ENCODE results near the gene OR4D1.
"Not testable (repeated sequence)": the region's sequence is repeated elsewhere in the genome, so short reads cannot be mapped to it uniquely, and the experiment has no call there.

OR4D1 gene

GRCh38 chr17:58147930-58148434, at the start of gene OR4D1:
OR4D1 (plus strand) TSS chr17:58148384; CDS start chr17:58155154, 6,770 bp downstream.
- Histone ChIP-seq H3K27me3 (ENCODE audit: control insufficient read depth in 1 of 2, insufficient read depth in 2 of 2, low read length in 2 of 2) (peaks cover 13 to 18% of the 10 kb centered on the region in 2 donors), H3K27ac (ENCODE audit: low read depth, low read length) (no peak within 1 kb of the TSS), H3K4me3 (ENCODE audit: low read depth in 1 of 2, low read length in 2 of 2) (no peak within 1 kb of the TSS), H3K9ac (ENCODE audit: low read depth in 1 of 2, low read length in 2 of 2) (no peak within 1 kb of the TSS), H3K4me1 (ENCODE audit: control insufficient read depth in 1 of 2, insufficient read depth in 2 of 2, low read length in 2 of 2) (no peaks in the 10 kb centered on the region), H3K36me3 (ENCODE audit: control insufficient read depth in 1 of 2, insufficient read depth in 2 of 2, low read length in 2 of 2) (no peaks in the 10 kb centered on the region), H3K9me3 (ENCODE audit: control insufficient read depth in 1 of 2, low read length in 2 of 2) (peaks cover 3 to 9% of the 10 kb centered on the region in 2 donors)

DNA sequence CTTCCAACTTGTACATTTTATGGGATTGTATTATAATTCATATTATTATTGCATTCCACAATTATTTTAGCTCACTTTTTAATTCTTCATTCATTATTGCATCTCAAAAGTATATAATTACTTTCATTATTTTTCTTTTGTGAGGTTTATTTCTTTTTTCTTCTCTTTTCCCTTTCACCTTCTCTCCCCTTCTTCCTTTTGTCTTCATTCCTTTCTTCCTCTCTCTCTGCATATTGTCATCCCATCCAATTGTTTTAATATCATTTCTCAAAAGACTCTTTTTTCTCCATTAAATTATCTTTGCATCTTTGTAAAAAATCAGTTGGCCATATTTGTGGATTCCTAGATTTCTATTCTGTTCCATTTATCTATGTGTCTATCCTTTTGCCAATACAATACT, 47.7 kb upstream of the OR4D1 start:
- Histone ChIP-seq H3K27me3 (ENCODE audit: control insufficient read depth in 1 of 2, insufficient read depth in 2 of 2, low read length in 2 of 2) (no peaks in the 10 kb centered on the region), H3K27ac (ENCODE audit: low read depth, low read length) (no peak overlapping the region), H3K36me3 (ENCODE audit: control insufficient read depth in 1 of 2, insufficient read depth in 2 of 2, low read length in 2 of 2) (no peaks in the 10 kb centered on the region), H3K9ac (ENCODE audit: low read depth in 1 of 2, low read length in 2 of 2) (no peak overlapping the region), H3K9me3 (ENCODE audit: control insufficient read depth in 1 of 2, low read length in 2 of 2) (no peaks in the 10 kb centered on the region), H3K4me3 (ENCODE audit: low read depth in 1 of 2, low read length in 2 of 2) (no peak overlapping the region), H3K4me1 (ENCODE audit: control insufficient read depth in 1 of 2, insufficient read depth in 2 of 2, low read length in 2 of 2) (no peaks in the 10 kb centered on the region)

- H3K4me1 ChIP-seq (ENCODE audit: control insufficient read depth in 1 of 2, insufficient read depth in 2 of 2, low read length in 2 of 2); H3K4me3 ChIP-seq (ENCODE audit: low read depth in 1 of 2, low read length in 2 of 2); H3K36me3 ChIP-seq (ENCODE audit: control insufficient read depth in 1 of 2, insufficient read depth in 2 of 2, low read length in 2 of 2); H3K9me3 ChIP-seq (ENCODE audit: control insufficient read depth in 1 of 2, low read length in 2 of 2); H3K9ac ChIP-seq (ENCODE audit: low read depth in 1 of 2, low read length in 2 of 2); H3K27me3 ChIP-seq (ENCODE audit: control insufficient read depth in 1 of 2, insufficient read depth in 2 of 2, low read length in 2 of 2); H3K27ac ChIP-seq (ENCODE audit: low read depth, low read length): not testable (repeated sequence)
These were observed 46.3 kb upstream of the OR4D1 start for GRCh38 chr17:58101898-58102297.

GRCh38 chr17:58105093-58105492, 43.1 kb upstream of the OR4D1 start:
- no peaks in the 10 kb centered on the region for H3K4me1 ChIP-seq (ENCODE audit: control insufficient read depth in 1 of 2, insufficient read depth in 2 of 2, low read length in 2 of 2)

DNA sequence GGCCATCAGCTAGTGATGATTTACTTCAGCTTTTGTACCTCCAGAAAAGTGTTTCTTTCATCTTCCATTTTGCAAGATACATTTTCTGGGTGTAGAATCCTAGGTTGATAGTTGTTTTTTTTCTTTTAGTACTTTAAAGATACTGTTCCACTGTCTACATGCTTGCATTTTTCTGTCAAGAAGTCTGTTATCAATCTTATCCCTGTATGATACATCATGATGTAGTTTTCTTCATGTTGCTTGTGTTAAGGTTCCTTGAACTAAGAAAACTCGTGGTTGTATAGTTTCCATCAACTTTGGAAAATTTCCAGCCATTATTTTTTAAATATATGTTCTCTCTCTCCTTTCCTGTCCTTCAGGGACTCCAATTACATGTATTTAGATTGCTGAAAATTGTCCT, 40.9 kb upstream of the OR4D1 start:
- H3K36me3 ChIP-seq (ENCODE audit: control insufficient read depth in 1 of 2, insufficient read depth in 2 of 2, low read length in 2 of 2), result no peaks in the 10 kb centered on the region
- H3K4me3 ChIP-seq (ENCODE audit: low read depth in 1 of 2, low read length in 2 of 2), result no peak overlapping the region
- H3K4me1 ChIP-seq (ENCODE audit: control insufficient read depth in 1 of 2, insufficient read depth in 2 of 2, low read length in 2 of 2), result no peaks in the 10 kb centered on the region
- no peaks in the 10 kb centered on the region for H3K9me3 ChIP-seq (ENCODE audit: control insufficient read depth in 1 of 2, low read length in 2 of 2)
- H3K27me3 ChIP-seq (ENCODE audit: control insufficient read depth in 1 of 2, insufficient read depth in 2 of 2, low read length in 2 of 2), result no peaks in the 10 kb centered on the region
- H3K9ac ChIP-seq (ENCODE audit: low read depth in 1 of 2, low read length in 2 of 2), result no peak overlapping the region
- H3K27ac ChIP-seq (ENCODE audit: low read depth, low read length), result no peak overlapping the region

More at GRCh38 chr17:58105093-58105492, 43.1 kb upstream of the OR4D1 start:
- Histone ChIP-seq H3K4me3 (ENCODE audit: low read depth in 1 of 2, low read length in 2 of 2) (no peak overlapping the region), H3K27ac (ENCODE audit: low read depth, low read length) (no peak overlapping the region), H3K9me3 (ENCODE audit: control insufficient read depth in 1 of 2, low read length in 2 of 2) (no peaks in the 10 kb centered on the region), H3K9ac (ENCODE audit: low read depth in 1 of 2, low read length in 2 of 2) (no peak overlapping the region), H3K36me3 (ENCODE audit: control insufficient read depth in 1 of 2, insufficient read depth in 2 of 2, low read length in 2 of 2) (no peaks in the 10 kb centered on the region), H3K27me3 (ENCODE audit: control insufficient read depth in 1 of 2, insufficient read depth in 2 of 2, low read length in 2 of 2) (no peaks in the 10 kb centered on the region)

DNA sequence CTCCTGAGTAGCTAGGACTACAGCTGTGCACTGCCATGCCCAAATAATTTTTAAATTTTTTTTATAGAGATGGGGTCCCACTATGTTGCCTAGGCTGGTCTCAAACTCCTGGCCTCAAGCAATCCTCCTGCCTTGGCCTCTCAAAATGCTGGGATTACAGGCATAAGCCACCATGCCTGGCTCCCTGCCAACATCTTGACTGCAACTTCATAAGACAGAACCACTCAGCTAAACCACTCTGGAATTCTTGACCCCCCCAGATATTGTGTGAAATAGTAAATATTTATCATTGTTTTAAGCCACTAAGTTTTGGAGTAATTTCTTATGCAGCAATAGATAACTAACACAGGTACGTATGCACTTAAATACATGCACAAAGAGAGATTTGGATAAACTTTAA, 39.0 kb upstream of the OR4D1 start:
- Histone ChIP-seq H3K36me3 (ENCODE audit: control insufficient read depth in 1 of 2, insufficient read depth in 2 of 2, low read length in 2 of 2) (no peaks in the 10 kb centered on the region), H3K9me3 (ENCODE audit: control insufficient read depth in 1 of 2, low read length in 2 of 2) (no peaks in the 10 kb centered on the region), H3K4me1 (ENCODE audit: control insufficient read depth in 1 of 2, insufficient read depth in 2 of 2, low read length in 2 of 2) (no peaks in the 10 kb centered on the region), H3K27me3 (ENCODE audit: control insufficient read depth in 1 of 2, insufficient read depth in 2 of 2, low read length in 2 of 2) (no peaks in the 10 kb centered on the region), H3K27ac (ENCODE audit: low read depth, low read length) (no peak overlapping the region), H3K4me3 (ENCODE audit: low read depth in 1 of 2, low read length in 2 of 2) (no peak overlapping the region), H3K9ac (ENCODE audit: low read depth in 1 of 2, low read length in 2 of 2) (no peak overlapping the region)

DNA sequence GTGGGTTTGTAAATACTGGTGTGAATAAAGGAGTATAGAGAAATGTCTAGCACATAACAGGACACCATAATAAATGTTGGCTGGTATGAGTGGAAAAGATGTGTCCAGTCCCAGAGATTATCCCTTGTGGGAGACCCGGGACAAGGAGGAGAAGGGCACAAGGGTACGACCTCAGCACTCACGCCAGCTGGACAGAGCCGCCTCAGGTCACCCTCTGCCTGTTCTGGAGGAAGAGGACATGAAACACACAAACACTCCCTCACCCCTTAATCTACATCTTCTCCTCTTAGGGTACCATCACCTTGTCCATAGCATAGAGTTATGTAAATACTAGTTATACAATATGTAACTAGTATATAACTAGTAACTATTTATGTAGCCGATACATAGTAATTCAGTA, 38.2 kb upstream of the OR4D1 start:
- Histone ChIP-seq H3K36me3 (ENCODE audit: control insufficient read depth in 1 of 2, insufficient read depth in 2 of 2, low read length in 2 of 2) (no peaks in the 10 kb centered on the region), H3K9me3 (ENCODE audit: control insufficient read depth in 1 of 2, low read length in 2 of 2) (no peaks in the 10 kb centered on the region), H3K27me3 (ENCODE audit: control insufficient read depth in 1 of 2, insufficient read depth in 2 of 2, low read length in 2 of 2) (no peaks in the 10 kb centered on the region), H3K27ac (ENCODE audit: low read depth, low read length) (no peak overlapping the region), H3K4me1 (ENCODE audit: control insufficient read depth in 1 of 2, insufficient read depth in 2 of 2, low read length in 2 of 2) (no peaks in the 10 kb centered on the region), H3K9ac (ENCODE audit: low read depth in 1 of 2, low read length in 2 of 2) (no peak overlapping the region), H3K4me3 (ENCODE audit: low read depth in 1 of 2, low read length in 2 of 2) (no peak overlapping the region)

- Histone ChIP-seq H3K36me3 (ENCODE audit: control insufficient read depth in 1 of 2, insufficient read depth in 2 of 2, low read length in 2 of 2) (no peaks in the 10 kb centered on the region), H3K27ac (ENCODE audit: low read depth, low read length) (no peak overlapping the region), H3K4me1 (ENCODE audit: control insufficient read depth in 1 of 2, insufficient read depth in 2 of 2, low read length in 2 of 2) (no peaks in the 10 kb centered on the region), H3K27me3 (ENCODE audit: control insufficient read depth in 1 of 2, insufficient read depth in 2 of 2, low read length in 2 of 2) (peaks cover 4 to 7% of the 10 kb centered on the region in 2 donors), H3K4me3 (ENCODE audit: low read depth in 1 of 2, low read length in 2 of 2) (no peak overlapping the region), H3K9ac (ENCODE audit: low read depth in 1 of 2, low read length in 2 of 2) (no peak overlapping the region), H3K9me3 (ENCODE audit: control insufficient read depth in 1 of 2, low read length in 2 of 2) (no peaks in the 10 kb centered on the region)
These were observed 36.5 kb upstream of the OR4D1 start for GRCh38 chr17:58111676-58112075.

DNA sequence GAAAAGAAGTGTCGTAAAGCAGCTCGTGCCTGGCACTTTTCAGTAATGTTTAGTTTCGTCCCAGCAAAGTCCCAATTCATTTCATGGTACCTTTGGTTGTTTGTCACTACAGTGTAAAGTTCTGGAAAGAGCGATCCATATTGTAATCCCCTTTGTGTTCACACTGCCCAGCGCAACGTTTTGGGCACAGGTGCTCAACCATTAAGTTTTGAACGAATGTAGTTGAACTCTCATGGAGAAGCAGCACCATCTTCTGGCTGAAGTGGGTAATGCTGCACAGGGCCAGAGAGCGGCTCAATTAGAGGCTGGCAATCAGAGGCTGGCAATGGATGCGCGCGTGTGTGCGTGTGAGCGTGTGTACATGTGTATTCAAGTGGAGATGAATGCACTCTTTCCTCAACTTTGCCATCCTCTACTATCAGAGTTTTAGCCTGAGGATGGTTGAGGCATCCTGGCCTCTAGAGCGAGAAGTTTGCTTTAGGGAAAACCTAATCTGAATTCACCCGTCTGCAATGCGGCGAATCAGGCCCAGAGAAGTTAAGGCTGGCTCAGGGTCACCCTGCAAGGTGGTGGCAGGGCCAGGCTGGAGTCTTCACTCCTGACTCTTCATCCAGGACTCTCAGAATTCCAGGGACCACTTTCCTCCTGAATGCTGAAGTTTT, 35.1 kb upstream of the OR4D1 start:
- H3K9ac ChIP-seq (ENCODE audit: low read depth in 1 of 2, low read length in 2 of 2), result no peak overlapping the region
- H3K27ac ChIP-seq (ENCODE audit: low read depth, low read length), result no peak overlapping the region
- H3K27me3 ChIP-seq (ENCODE audit: control insufficient read depth in 1 of 2, insufficient read depth in 2 of 2, low read length in 2 of 2), result peaks cover 4 to 7% of the 10 kb centered on the region in 2 donors
- no peaks in the 10 kb centered on the region for H3K36me3 ChIP-seq (ENCODE audit: control insufficient read depth in 1 of 2, insufficient read depth in 2 of 2, low read length in 2 of 2)
- no peaks in the 10 kb centered on the region for H3K9me3 ChIP-seq (ENCODE audit: control insufficient read depth in 1 of 2, low read length in 2 of 2)
- H3K4me3 ChIP-seq (ENCODE audit: low read depth in 1 of 2, low read length in 2 of 2), result no peak overlapping the region
- H3K4me1 ChIP-seq (ENCODE audit: control insufficient read depth in 1 of 2, insufficient read depth in 2 of 2, low read length in 2 of 2), result no peaks in the 10 kb centered on the region

GRCh38 chr17:58113947-58114346, 34.2 kb upstream of the OR4D1 start:
- no peaks in the 10 kb centered on the region for H3K9me3 ChIP-seq (ENCODE audit: control insufficient read depth in 1 of 2, low read length in 2 of 2)
- no peak overlapping the region for H3K9ac ChIP-seq (ENCODE audit: low read depth in 1 of 2, low read length in 2 of 2)

More at GRCh38 chr17:58113947-58114346, 34.2 kb upstream of the OR4D1 start:
- peaks cover 4 to 7% of the 10 kb centered on the region in 2 donors for H3K27me3 ChIP-seq (ENCODE audit: control insufficient read depth in 1 of 2, insufficient read depth in 2 of 2, low read length in 2 of 2)
- no peaks in the 10 kb centered on the region for H3K36me3 ChIP-seq (ENCODE audit: control insufficient read depth in 1 of 2, insufficient read depth in 2 of 2, low read length in 2 of 2)
- no peak overlapping the region for H3K27ac ChIP-seq (ENCODE audit: low read depth, low read length)
- H3K4me1 ChIP-seq (ENCODE audit: control insufficient read depth in 1 of 2, insufficient read depth in 2 of 2, low read length in 2 of 2), result no peaks in the 10 kb centered on the region
- H3K4me3 ChIP-seq (ENCODE audit: low read depth in 1 of 2, low read length in 2 of 2), result no peak overlapping the region

Data from duodenal mucosa (tissue), 2 donors.